Breast epithelium (tissue), 4 donors: ENCODE measurements around the gene PIM2. TPM values are rescaled to one million over a fixed set of nuclear protein-coding genes. Genes with fewer than 3 reads are reported as not detected.

Experiments used
- DNase-seq, 2 donors: peaks; one replicate each; pipeline ENCODE4 v3.0.0-alpha.2; 2019; ENCODE audit warnings: low spot score in 2 of 2
- H3K27ac ChIP-seq, 2 donors: fragments of 200-600 bp; sonication (generic) in 1 of 2; one replicate each; pipeline ENCODE4 v1.5.1; 2016 to 2019; ENCODE audit warnings: mild to moderate bottlenecking in 1 of 2
- H3K27me3 ChIP-seq, 2 donors: fragments of 200-600 bp; sonication (generic) in 1 of 2; one replicate each; pipeline versions ENCODE4 v1.5.1 to v1.6.0; 2017 to 2019; ENCODE audit warnings: control low read depth in 1 of 2, mild to moderate bottlenecking in 1 of 2
- H3K36me3 ChIP-seq: fragments of 200-600 bp; one replicate; pipeline ENCODE4 v1.5.1; 2019
- H3K4me1 ChIP-seq, 2 donors: fragments of 200-600 bp; sonication (generic); one replicate each; pipeline ENCODE4 v1.5.1; 2016 to 2019; ENCODE audit warnings: control low read depth in 1 of 2
- H3K4me3 ChIP-seq, 3 donors: fragments of 200-600 bp; sonication (generic); 1 replicate in 2 of 3; 2 replicates in 1 of 3; pipeline ENCODE4 v1.5.1; 2016 to 2019; ENCODE audit warnings: mild to moderate bottlenecking in 3 of 3, moderate library complexity in 2 of 3
- H3K9me3 ChIP-seq, 2 donors: fragments of 200-600 bp; sonication (generic) in 1 of 2; one replicate each; pipeline ENCODE4 v1.5.1; 2016 to 2019; ENCODE audit warnings: control low read depth in 1 of 2
- CTCF ChIP-seq, 3 donors: fragments of 450-650 bp; IDR thresholded peaks; one replicate each; pipeline ENCODE4 v1.5.1; 2016 to 2017; ENCODE audit warnings: antibody characterized with exemption in 3 of 3, mild to moderate bottlenecking in 3 of 3, moderate library complexity in 3 of 3
- POLR2A ChIP-seq: fragments of 450-650 bp; IDR thresholded peaks from one replicate; pipeline ENCODE4 v1.6.1; 2016; ENCODE audit warnings: antibody characterized with exemption, mild to moderate bottlenecking, moderate library complexity
- POLR2AphosphoS5 ChIP-seq, 3 donors: sonication (generic); formaldehyde crosslinking; IDR thresholded peaks; one replicate each; pipeline ENCODE4 v1.6.1; 2017; ENCODE audit warnings: antibody characterized with exemption in 3 of 3
- intact Hi-C: fragments of 100-400 bp; cut with DNase I; formaldehyde crosslinking; loops from one replicate; pipeline ENCODE4 v1.15.1; 2023; ENCODE audit warnings: low total_unique reads
- total RNA-seq, 3 donors: library from RNA; depleted of rRNA; stranded (reverse); fragments of >200 nt; gene quantifications; one replicate each; pipeline ENCODE4 v1.1.0, GENCODE V29; 2016

PIM2 gene
- total RNA-seq, 3 donors from 2014 or later: 5.8 to 20.3 (median 7.6) TPM

GRCh38 chrX:48960291-48960690, 41.5 kb upstream of the PIM2 start:
- Histone ChIP-seq H3K9me3 (no peaks in the 10 kb centered on the region), H3K27ac (no peak overlapping the region), H3K4me3 (no peak overlapping the region), H3K27me3 (peaks cover 0 to 28% of the 10 kb centered on the region in 2 donors), H3K4me1 (no peaks in the 10 kb centered on the region), H3K36me3 (no peaks in the 10 kb centered on the region)
- DNase-seq: no peak
- intact Hi-C loops: no loop called here
- TF ChIP-seq POLR2AphosphoS5 (IDR thresholded peaks at IDR 0.05): no peak
- no peak for TF ChIP-seq POLR2A
- no peak for TF ChIP-seq CTCF (IDR thresholded peaks at IDR 0.05)

- intact Hi-C loops: no loop called here
- TF ChIP-seq POLR2A (no peak), CTCF (IDR thresholded peaks at IDR 0.05) (no peak), POLR2AphosphoS5 (IDR thresholded peaks at IDR 0.05) (no peak)
- H3K9me3 ChIP-seq: no peaks in the 10 kb centered on the region
- peak overlapping the region; percentile 61 to 82 (median 66) for H3K4me3 ChIP-seq
- DNase-seq: peak; percentile 21 to 52
- no peaks in the 10 kb centered on the region for H3K4me1 ChIP-seq
- H3K27ac ChIP-seq: peak overlapping the region; percentile 90 to 94
- peaks cover 0 to 35% of the 10 kb centered on the region in 2 donors for H3K27me3 ChIP-seq
- H3K36me3 ChIP-seq: no peaks in the 10 kb centered on the region
Observed at GRCh38 chrX:48958635-48959094, 39.8 kb upstream of the PIM2 start.

- H3K27ac ChIP-seq: peak overlapping the region; percentile 94 to 98
- TF ChIP-seq CTCF (IDR thresholded peaks at IDR 0.05) (no peak), POLR2AphosphoS5 (IDR thresholded peaks at IDR 0.05) (peak; percentile 95 to 96 (median 96)), POLR2A (peak; percentile 65)
- intact Hi-C loops: no loop called here
Observed at GRCh38 chrX:48957827-48958634, 39.2 kb upstream of the PIM2 start.

GRCh38 chrX:48957477-48957826, 38.6 kb upstream of the PIM2 start, which contains the start of gene OTUD5:
TSS of gene OTUD5 (minus strand) at chrX:48957607. CDS start at chrX:48957570, 37 bp downstream.
- TF ChIP-seq CTCF (IDR thresholded peaks at IDR 0.05): no peak
- TF ChIP-seq POLR2A: no peak
- TF ChIP-seq POLR2AphosphoS5 (IDR thresholded peaks at IDR 0.05): no peak
- Histone ChIP-seq H3K4me1 (no peaks in the 10 kb centered on the region), H3K4me3 (peak within 1 kb of the TSS; percentile 61 to 82 (median 66)), H3K36me3 (no peaks in the 10 kb centered on the region), H3K9me3 (no peaks in the 10 kb centered on the region), H3K27me3 (peaks cover 0 to 40% of the 10 kb centered on the region in 2 donors), H3K27ac (peak within 1 kb of the TSS; percentile 94 to 98)
- intact Hi-C loops: no loop called here
- no peak for DNase-seq

More at GRCh38 chrX:48957827-48958634, 39.2 kb upstream of the PIM2 start:
- peak; percentile 92 to 98 for DNase-seq
- H3K36me3 ChIP-seq: no peaks in the 10 kb centered on the region
- no peaks in the 10 kb centered on the region for H3K9me3 ChIP-seq
- H3K27me3 ChIP-seq: peaks cover 0 to 36% of the 10 kb centered on the region in 2 donors
- peak overlapping the region; percentile 61 to 82 (median 66) for H3K4me3 ChIP-seq
- H3K4me1 ChIP-seq: no peaks in the 10 kb centered on the region
